ENCODE measurements around the gene GLB1L.

DNA sequence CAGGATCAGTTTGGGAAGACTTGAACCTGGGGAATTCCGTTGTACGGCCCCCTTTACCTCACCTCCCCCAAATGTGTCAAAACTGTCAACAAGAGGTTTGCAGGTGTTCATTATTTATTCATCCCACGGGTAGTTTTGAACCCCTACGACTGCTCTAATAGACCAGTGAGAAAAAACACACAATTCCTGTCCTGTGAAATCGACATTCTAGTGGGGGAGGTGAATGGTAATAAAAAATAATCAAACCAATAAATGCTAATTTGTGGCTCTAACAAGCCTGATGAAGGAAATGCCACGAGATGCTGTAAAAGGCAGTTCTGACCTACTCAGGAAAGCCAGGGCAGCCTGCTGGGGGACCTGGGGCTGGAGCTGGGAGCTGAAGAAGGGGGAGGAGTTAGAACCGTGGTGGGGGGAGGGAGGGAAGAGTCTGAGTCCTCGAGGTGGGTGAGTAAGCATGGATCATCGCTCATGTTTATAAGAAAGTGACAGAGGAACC is 33.5 kb upstream of the GLB1L start:
- TF ChIP-seq, protein P1, sequence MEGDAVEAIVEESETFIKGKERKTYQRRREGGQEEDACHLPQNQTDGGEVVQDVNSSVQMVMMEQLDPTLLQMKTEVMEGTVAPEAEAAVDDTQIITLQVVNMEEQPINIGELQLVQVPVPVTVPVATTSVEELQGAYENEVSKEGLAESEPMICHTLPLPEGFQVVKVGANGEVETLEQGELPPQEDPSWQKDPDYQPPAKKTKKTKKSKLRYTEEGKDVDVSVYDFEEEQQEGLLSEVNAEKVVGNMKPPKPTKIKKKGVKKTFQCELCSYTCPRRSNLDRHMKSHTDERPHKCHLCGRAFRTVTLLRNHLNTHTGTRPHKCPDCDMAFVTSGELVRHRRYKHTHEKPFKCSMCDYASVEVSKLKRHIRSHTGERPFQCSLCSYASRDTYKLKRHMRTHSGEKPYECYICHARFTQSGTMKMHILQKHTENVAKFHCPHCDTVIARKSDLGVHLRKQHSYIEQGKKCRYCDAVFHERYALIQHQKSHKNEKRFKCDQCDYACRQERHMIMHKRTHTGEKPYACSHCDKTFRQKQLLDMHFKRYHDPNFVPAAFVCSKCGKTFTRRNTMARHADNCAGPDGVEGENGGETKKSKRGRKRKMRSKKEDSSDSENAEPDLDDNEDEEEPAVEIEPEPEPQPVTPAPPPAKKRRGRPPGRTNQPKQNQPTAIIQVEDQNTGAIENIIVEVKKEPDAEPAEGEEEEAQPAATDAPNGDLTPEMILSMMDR (IDR thresholded peaks at IDR 0.05), result no peak
- no peak for TF ChIP-seq POLR2A (IDR thresholded peaks at IDR 0.05)

Data from tibial nerve (tissue), 3 donors.